Bronchial epithelial cell (primary cell): ENCODE data around the gene ARSI. TPM values are rescaled to one million over a fixed set of nuclear protein-coding genes. Genes with fewer than 3 reads are reported as not detected.
A peak's percentile ranks its signal among the peaks of the same experiment; 100 is the strongest.

Experiments used
- DNase-seq: peaks from one replicate; pipeline ENCODE4 v3.0.0-alpha.2; 2010; ENCODE audit warnings: low read depth
- FAIRE-seq: peaks from 2 replicates; lab custom pipeline; 2011; peaks lifted over from hg19 to GRCh38; lab: Jason Lieb, UNC
- H3K27me3 ChIP-seq: 2 replicates; pipeline ENCODE4 v1.5.1; 2011; ENCODE audit warnings: low read length; ENCODE audit not compliant: control insufficient read depth, insufficient read depth
- H3K36me3 ChIP-seq: 2 replicates; pipeline ENCODE4 v1.5.1; 2011; ENCODE audit warnings: low read length; ENCODE audit not compliant: control insufficient read depth, insufficient read depth
- H3K4me3 ChIP-seq: 2 replicates; pipeline ENCODE4 v1.5.1; 2011; ENCODE audit warnings: mild to moderate bottlenecking, low read depth, low read length, control low read depth
- CTCF ChIP-seq: IDR thresholded peaks from 2 replicates; pipeline ENCODE4 v1.5.1; 2011; ENCODE audit warnings: mild to moderate bottlenecking, moderate library complexity, low read length, control low read depth, inconsistent platforms; ENCODE audit not compliant: insufficient read depth, severe bottlenecking
- total RNA-seq: library from RNA; depleted of rRNA; stranded (reverse); fragments of >200 nt; gene quantifications from 2 replicates; pipeline ENCODE4 v1.2.1, GENCODE V29; 2014

ARSI gene
- total RNA-seq, 1 donor from 2014 or later = 5.8 TPM

- no peak for TF ChIP-seq CTCF
- H3K36me3 ChIP-seq = no peaks in the 10 kb centered on the region
- no peaks in the 10 kb centered on the region for H3K27me3 ChIP-seq
- DNase-seq (no peak), FAIRE-seq (no peak)
- H3K4me3 ChIP-seq = no peak overlapping the region
Observed at GRCh38 chr5:150305557-150305956, 2.9 kb upstream of the ARSI start.

GRCh38 chr5:150305095-150305494 is 2.4 kb upstream of the ARSI start:
- FAIRE-seq (no peak), DNase-seq (no peak)
- Histone ChIP-seq H3K36me3 (no peaks in the 10 kb centered on the region), H3K4me3 (no peak overlapping the region), H3K27me3 (no peaks in the 10 kb centered on the region)
- no peak for TF ChIP-seq CTCF

- Histone ChIP-seq H3K36me3 (no peaks in the 10 kb centered on the region), H3K27me3 (no peaks in the 10 kb centered on the region), H3K4me3 (no peak overlapping the region)
- no peak for DNase-seq
- no peak for TF ChIP-seq CTCF
- FAIRE-seq = no peak
Observed at GRCh38 chr5:150304481-150305081, 1.9 kb upstream of the ARSI start.

- Histone ChIP-seq H3K27me3 (no peaks in the 10 kb centered on the region), H3K36me3 (no peaks in the 10 kb centered on the region), H3K4me3 (no peak overlapping the region)
- FAIRE-seq = no peak
- no peak for DNase-seq
- no peak for TF ChIP-seq CTCF
Observed at GRCh38 chr5:150303660-150304386, 1.1 kb upstream of the ARSI start.

- DNase-seq = no peak
- H3K4me3 ChIP-seq = peak overlapping the region; percentile 37
- no peak for TF ChIP-seq CTCF
Observed at GRCh38 chr5:150303070-150303615, 438 bp upstream of the ARSI start.

More at GRCh38 chr5:150303070-150303615, 438 bp upstream of the ARSI start:
- H3K27me3 ChIP-seq = no peaks in the 10 kb centered on the region
- FAIRE-seq = no peak
- H3K36me3 ChIP-seq = no peaks in the 10 kb centered on the region
